GM10248 (cell line): Measurements from ENCODE around the gene PER1.

Experiments used
- CTCF ChIA-PET: fragments of 300-600 bp; sonication (Branson Sonifier 250); formaldehyde crosslinking; extraction: SDS; loops from one replicate; lab custom pipeline; 2021; ENCODE audit warnings: antibody characterized with exemption; lab: Yijun Ruan, JAX
- POLR2A ChIA-PET: fragments of 350-650 bp; sonication (Branson Sonifier 250); formaldehyde crosslinking; extraction: SDS; loops from one replicate; lab custom pipeline; 2020; ENCODE audit warnings: antibody characterized with exemption; lab: Yijun Ruan, JAX
- DNase-seq: peaks from one replicate; pipeline ENCODE4 v3.0.0; 2012; ENCODE audit errors: extremely low spot score
- TF ChIP-seq, protein P1 (sequence below): IDR thresholded peaks from 2 replicates; pipeline ENCODE4 v1.5.1; 2012; ENCODE audit warnings: mild to moderate bottlenecking, low read depth; ENCODE audit errors: extremely low read depth, missing control alignments, control extremely low read depth

PER1 gene

DNA sequence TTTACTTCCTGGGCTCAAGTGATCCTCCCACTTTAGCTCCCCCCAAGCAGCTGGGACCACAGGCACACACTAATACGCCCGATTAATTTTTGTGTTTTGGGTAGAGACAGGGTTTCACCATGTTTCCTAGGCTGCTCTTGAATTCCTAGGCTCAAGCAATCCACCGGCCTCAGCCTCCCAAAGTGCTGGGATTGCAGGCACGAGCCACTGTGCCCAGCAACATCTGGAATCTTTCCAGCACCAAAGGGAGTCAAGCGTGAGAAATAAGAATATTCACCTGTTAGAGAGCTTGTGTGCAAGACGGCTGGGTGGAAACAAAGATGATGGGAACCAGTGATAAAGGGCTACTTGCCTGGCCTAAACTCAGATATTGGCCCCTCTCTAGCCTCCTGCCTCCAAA lies 50.5 kb downstream of the PER1 start:
- ChIA-PET CTCF (interaction anchor here (1.3 to 4.4 kb wide), 7 partner anchors 8 to 42 kb away, joined by 4 to 41 read pairs (median 12); partner anchors contain the start of gene ALOXE3), POLR2A (no interaction called here)
- TF ChIP-seq, protein P1, sequence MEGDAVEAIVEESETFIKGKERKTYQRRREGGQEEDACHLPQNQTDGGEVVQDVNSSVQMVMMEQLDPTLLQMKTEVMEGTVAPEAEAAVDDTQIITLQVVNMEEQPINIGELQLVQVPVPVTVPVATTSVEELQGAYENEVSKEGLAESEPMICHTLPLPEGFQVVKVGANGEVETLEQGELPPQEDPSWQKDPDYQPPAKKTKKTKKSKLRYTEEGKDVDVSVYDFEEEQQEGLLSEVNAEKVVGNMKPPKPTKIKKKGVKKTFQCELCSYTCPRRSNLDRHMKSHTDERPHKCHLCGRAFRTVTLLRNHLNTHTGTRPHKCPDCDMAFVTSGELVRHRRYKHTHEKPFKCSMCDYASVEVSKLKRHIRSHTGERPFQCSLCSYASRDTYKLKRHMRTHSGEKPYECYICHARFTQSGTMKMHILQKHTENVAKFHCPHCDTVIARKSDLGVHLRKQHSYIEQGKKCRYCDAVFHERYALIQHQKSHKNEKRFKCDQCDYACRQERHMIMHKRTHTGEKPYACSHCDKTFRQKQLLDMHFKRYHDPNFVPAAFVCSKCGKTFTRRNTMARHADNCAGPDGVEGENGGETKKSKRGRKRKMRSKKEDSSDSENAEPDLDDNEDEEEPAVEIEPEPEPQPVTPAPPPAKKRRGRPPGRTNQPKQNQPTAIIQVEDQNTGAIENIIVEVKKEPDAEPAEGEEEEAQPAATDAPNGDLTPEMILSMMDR, result no peak
- no peak for DNase-seq

DNA sequence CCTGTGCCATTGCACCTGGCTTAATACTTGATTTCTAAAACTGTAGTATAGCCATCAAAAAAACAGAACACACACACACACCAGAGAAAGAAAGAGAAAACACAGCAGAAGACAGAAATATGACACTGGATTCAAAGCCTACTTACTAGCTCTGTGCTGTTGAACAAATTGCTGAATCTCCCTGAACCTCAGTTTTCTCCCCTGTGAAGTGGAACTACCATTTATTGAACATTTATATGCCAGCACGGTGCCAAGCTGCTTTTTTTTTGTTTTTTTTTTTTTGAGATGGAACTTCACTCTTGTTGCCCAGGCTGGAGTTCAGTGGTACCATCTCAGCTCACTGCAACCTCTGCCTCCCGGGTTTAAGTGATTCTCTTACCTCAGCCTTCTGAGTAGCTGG lies 51.4 kb downstream of the PER1 start:
- ChIA-PET CTCF (interaction anchor here (0.9 to 4.4 kb wide), 8 partner anchors 7 to 41 kb away, joined by 3 to 41 read pairs (median 10); no protein-coding TSS in a partner anchor), POLR2A (interaction anchor here (0.7 kb wide), 1 partner anchor 19 kb away, joined by 4 read pairs; no protein-coding TSS in a partner anchor)
- TF ChIP-seq, protein P1, result no peak
- DNase-seq, result no peak

DNA sequence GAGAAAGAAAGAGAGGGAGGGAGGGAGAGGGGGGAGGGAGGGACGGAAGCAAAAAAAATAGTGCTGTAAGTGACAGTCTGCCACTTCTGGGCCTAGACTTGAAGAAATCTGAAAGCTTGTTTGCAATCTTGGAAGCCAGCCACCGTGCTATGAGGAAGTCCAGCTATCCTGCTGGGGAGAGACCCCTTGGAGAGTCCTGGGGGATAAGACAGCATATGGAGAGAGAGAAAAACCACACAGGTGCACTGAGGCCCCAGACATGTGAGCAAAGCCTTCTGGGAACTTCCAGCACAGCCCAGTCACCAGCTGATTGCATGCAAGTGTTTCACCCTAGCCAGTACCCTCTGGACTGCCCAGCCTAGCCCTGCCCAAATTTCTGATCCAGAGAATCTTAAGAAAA lies 52.1 kb downstream of the PER1 start:
- POLR2A ChIA-PET, result interaction anchor here (0.7 kb wide), 1 partner anchor 19 kb away, joined by 4 read pairs; no protein-coding TSS in a partner anchor
- CTCF ChIA-PET, result interaction anchor here (0.8 to 4.4 kb wide), 9 partner anchors 7 to 58 kb away, joined by 3 to 41 read pairs (median 8); no protein-coding TSS in a partner anchor
- no peak for DNase-seq
- TF ChIP-seq, protein P1, result no peak

DNA sequence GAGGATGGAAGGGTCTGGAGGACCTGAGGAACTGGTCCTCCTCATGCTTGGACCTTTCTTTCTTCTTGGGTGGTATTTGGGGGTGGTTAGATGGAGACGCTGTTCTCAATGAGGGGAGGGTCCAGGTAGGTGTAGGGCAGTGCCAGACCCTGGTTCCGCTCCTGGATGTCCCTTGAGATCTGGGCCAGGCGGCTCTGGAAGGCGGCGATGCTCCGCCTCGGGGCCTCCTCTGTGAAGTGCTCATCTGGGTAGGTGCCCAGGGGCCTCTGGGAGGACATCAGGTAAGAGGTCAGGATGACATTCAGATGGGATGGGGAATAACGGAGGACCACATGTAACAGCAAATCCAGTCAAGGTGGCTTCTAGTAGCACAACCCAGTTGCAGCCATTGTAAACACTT lies 55.7 kb downstream of the PER1 start:
- ChIA-PET POLR2A (no interaction called here), CTCF (interaction anchor here (1.0 to 1.2 kb wide), 2 partner anchors 14 to 23 kb away, joined by 3 to 11 read pairs; no protein-coding TSS in a partner anchor)
- TF ChIP-seq, protein P1, result no peak
- DNase-seq, result no peak

DNA sequence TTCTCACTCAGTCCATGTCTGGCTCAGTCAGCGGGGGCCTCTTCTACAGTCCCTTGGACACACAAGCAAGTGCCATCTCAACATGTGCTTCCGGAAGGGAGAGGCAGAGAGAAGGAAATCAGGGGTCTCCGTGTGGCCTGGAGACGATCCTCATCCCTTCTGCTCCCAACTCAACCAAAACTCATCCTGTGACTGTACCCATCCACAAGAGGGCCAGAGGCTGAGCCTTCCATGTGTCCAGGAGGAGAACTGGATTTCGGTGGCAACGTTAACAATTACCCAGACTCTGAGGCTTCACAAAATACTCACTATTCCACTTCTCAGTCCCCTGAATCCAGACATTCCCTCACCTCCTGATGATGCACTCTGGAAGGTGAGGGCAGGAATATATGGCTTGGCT lies 56.8 kb downstream of the PER1 start:
- ChIA-PET POLR2A (no interaction called here), CTCF (interaction anchor here (1.2 to 13.4 kb wide), 8 partner anchors 9 to 200 kb away, joined by 3 to 261 read pairs (median 65); partner anchors contain the start of genes ALOXE3 and SLC25A35)
- DNase-seq, result no peak
- TF ChIP-seq, protein P1, result no peak

DNA sequence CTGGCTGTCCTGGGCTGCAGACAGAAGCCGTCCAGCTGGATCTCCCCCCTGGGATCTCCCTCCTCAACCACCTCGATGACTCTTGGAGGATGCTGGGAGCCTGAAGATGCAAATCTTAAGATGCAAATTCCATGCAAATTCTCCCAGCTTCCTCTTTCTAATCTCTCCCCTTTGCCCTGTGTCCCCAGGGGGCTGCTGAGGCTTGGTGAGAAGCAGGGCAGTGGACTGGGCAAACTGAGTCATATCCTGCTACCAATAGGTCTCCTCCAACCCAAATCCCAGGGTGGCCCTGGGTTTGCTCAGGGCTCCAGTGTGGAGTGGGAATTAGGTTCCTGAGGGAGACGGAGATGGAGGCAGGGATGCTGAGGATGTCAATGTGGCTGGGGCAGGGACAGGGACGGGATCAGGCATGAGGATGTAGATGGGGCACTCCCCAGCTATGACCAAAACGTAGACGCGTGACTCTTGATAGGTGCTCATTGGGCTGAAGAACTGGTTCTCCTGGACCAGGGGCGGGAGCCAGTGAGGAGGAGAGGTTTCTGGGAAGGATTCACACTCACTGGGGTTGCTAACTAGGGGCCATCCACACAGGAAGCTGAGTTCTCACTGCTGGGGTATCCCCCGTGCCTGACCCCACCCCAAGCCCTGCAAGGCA lies 61.0 kb downstream of the PER1 start:
- ChIA-PET POLR2A (no interaction called here), CTCF (interaction anchor here (0.8 to 13.4 kb wide), 8 partner anchors 9 to 347 kb away, joined by 3 to 261 read pairs (median 54); partner anchors contain the start of gene ALOXE3)
- peak; percentile 70 for DNase-seq
- TF ChIP-seq, protein P1, result no peak
